Heart left ventricle (tissue), 13 donors: ENCODE data around the gene PIGV.

ENCODE experiments used
- CTCF ChIP-seq, 12 donors: fragments of 200-600 bp; sonication (generic) in 4 of 12; IDR thresholded peaks; one replicate each; pipeline versions ENCODE4 v1.5.0 to v1.8.0; 2018 to 2022; ENCODE audit warnings: antibody characterized with exemption in 12 of 12, mild to moderate bottlenecking in 5 of 12
- POLR2A ChIP-seq, 2 donors: fragments of 450-650 bp; IDR thresholded peaks; one replicate each; pipeline ENCODE4 v1.6.1; 2017; ENCODE audit warnings: antibody characterized with exemption in 2 of 2, mild to moderate bottlenecking in 2 of 2, moderate library complexity in 2 of 2
- donor health status: ischemic (EF 13 %, LVEDD 7.1; RV severe dilation, severe dysfunction).
- donor health status: DM: no; HTN: yes; CAD: no.
- donor health status: DM: no; HTN: no; CAD: no.
- donor health status: ischemic (EF 25% LVEDD 6.9; RV normal size, moderate dysfunction).
- donor health status: ischemic (EF 25% LVEDD 5.7; RV mildly dilated, moderate dysfunction).
- donor health status: ischemic (EF 35%, LVEDD 5.7; RV mildly dilated, moderate dysfunction).
- donor health status: nonischemic (EF 11% LVEDD 7.7; RV severe dilation, severe dysfunction).
- donor health status: DM: yes; HTN: yes; CAD: no.
- donor health status: PGD.
- donor health status: ischemic (EF 29% LVEDD 5.4; RV normal size, mild dysfunction).
- donor health status: nonischemic (EF 23%, LVEDD 6.1; RV moderate dilation, normal function).

GRCh38 chr1:26827663-26828062 lies 39.9 kb downstream of the PIGV start:
- TF ChIP-seq CTCF (IDR thresholded peaks at IDR 0.05), result no peak
- TF ChIP-seq POLR2A (IDR thresholded peaks at IDR 0.05), result no peak
